HG02870 (cell line): ENCODE data around the gene SH3RF3.
A peak's percentile ranks its signal among the peaks of the same experiment; 100 is the strongest.

Experiments
- ATAC-seq: cut with Tn5 transposase; IDR thresholded peaks from one replicate; pipeline ENCODE4 v1.9.1; 2021; ENCODE audit warnings: mild to moderate bottlenecking, moderate library complexity; ENCODE audit not compliant: unreplicated experiment

The SH3RF3 gene

GRCh38 chr2:109383505-109384307, 254.7 kb downstream of the SH3RF3 start:
- no peak for ATAC-seq

DNA sequence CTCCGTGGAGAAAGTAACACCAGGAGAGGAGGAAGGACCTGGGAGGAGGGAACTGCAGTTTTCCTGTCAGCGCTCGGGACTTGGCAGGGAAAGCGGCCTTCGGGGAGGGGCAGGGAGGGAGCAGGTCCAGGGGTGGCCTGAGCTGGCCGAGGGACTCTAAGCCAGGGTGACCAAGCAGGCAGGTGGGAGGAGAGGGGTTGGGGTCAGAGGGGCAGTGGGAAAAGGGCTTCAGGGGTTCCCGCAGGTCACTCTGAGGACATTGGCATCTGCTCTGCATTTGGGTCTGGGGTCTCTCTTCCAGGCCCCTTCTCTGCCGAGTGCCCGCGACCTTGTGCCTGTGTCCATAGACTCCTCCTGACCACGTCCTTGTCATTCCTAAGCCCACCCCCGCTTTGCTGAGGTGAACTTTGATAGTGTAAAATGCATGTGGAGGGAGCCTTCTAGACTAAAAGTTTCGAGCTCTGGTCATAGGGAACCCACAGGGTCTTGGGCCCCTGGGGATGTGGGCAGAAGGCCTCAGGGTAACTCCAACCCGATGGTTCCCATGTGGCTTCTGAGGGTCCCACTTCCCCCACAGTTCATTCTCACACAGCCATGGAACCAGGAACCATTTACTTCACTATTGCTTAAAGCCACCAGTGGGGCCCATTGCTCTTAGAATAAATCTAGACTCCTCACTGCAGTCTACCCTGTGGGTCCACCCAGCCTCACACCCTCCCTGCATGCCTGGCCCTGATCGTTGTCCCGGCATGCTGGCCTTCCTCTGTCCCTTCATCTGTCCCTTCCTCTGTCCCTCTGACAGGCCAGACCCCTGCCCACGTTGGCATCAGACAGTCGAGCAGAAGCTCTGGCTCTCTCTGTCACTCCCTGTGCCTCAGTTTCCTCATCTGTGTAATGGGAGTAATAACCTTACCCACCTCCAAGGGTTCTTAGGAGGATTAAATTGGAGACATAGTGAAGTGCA, 255.6 kb downstream of the SH3RF3 start:
- no peak for ATAC-seq

- ATAC-seq = no peak
Measured at GRCh38 chr2:109385506-109385905, 256.5 kb downstream of the SH3RF3 start.

DNA sequence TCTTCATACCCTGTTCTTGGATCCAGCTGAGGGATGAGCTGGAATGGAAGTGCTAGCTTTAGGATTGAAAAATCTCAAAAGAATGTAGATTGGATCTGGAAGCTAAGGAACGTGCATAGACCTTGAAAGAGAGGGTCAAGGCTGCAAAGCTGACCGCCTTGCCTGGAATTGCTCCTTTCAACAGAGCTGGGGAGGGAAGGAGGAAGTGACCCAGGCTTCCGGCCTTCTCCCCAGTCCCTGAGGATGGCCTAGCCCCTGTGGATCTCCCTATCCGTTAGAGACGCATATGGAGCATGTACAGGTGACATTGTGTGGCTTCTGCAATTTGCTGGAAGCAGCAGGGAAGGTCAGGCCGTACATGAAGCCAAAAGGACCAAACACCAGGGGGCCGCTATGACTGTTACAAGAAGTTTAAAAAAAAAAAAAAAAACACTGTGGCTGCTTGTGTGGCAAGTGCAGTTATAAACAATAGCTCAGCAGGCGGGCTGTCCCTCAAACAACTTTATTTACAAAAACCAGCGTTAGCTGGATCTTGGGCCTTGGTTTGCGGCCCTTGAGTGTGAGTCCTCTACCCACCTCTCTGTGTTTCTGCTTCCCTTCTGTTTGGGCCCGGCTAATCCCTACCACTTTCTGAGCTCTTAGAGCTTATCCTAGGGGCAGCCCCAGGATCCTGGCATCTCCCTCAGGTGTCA, 257.1 kb downstream of the SH3RF3 start:
- no peak for ATAC-seq

- no peak for ATAC-seq
Measured at GRCh38 chr2:109387221-109387735, 258.3 kb downstream of the SH3RF3 start.

DNA sequence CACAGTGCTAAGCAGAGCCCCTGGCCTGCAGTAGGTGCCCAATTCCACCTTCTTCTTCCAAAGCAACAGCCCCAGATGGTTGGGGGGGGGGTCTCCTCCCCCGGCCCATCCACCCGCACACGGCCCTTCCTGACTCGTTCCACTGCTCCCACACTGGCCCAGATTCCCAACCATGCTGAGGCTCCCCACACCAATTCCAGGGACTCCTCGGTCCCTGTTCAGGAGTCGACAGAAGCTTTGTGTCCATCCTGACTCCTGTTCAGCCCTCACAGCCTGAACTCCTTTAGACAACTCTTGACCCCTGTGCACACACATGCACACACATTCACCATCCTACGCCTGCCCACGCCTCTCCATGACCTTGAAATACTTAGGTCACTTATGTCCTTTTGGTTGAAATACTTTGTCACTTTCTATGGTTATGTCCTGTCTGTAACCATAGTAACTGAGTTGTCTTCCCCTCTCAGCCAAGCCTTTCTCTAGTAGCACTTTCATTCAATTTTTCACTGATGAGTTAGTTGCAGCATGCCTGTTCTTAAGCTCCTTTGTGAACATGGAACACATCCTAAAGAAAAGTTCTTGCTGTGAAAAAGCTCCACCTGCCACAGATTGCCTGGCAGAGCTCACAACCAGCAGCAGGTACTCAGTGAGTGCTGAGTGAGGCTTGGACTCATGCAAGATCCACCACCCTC, 258.9 kb downstream of the SH3RF3 start:
- no peak for ATAC-seq

DNA sequence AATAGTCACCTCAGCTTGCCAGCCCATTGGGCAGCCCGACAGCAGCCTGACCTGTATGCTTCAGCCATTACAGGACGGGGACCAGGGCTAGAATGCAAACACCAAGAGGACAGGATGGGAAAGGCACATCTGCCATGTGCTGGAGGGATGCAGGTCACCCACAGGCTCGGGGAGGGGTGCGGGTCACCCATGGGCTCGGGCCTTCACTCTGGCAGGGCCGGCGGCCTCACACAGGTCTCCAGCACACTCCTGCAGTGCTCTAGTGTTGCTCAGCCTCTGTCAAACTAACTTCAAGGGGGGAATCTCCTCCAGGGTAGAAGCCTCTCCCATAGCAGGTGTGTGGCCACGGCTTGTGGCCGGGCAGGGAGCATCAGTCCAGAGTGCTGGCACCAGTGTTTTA, 262.2 kb downstream of the SH3RF3 start:
- ATAC-seq = no peak

DNA sequence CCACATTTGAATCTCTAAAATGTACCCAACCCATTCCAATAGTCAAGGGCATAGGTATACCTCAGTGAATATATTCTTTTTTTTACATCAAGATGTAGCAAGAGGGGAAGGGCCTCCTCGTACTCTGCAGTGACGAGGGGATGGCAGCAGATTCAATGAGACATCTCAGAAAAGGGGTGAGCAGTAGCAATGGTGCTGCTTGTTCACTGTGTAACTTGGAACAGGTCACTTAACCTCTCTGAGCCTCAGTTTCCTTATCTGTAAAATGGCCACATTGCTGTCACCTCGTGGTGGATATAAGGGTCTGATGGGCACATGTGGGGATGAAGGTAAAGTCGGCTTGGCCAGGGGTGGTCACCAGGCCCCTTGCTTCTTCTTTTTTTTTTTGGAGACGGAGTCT, 263.1 kb downstream of the SH3RF3 start:
- ATAC-seq = no peak

DNA sequence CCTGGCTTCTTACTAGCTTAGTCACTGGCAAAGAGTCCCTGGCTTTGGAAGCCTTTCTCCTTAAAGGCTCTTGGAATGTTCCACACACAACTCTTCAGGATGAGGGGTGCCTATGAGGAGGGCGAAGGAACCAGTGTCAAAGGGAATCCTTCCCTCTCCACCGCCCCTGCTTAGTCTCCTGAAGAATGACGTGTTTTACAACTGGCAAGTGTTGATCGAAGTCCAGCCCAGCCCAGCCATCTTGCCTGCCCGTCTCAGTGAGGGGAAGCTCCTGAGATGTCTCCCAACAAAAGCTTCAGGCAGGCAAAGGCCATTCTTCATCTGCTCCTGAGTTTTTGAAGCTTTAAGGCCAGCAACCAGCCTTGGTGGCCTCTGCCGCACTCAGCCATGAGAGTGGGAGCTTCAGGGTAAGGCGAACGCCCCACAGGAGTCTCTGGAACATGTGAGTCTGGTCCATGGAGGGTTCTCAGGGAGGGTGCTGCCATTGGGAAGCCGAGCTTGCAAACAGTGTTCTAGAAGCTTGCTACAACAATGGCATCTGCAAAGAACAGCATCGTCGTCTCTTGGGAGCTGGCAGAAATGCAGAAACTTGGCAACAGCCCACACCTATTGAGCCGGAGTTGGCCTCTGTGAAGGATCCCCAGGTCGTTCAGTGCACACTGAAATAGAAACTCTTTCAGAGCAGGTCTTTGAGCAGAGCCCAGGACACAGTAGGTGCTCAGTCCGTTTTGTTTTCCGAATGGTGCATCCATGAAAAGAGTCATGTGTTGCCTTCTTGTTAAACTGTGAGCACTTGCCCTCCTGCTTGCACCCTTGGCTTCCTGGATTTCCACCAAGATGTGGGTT, 264.0 kb downstream of the SH3RF3 start:
- no peak for ATAC-seq

- no peak for ATAC-seq
Measured at GRCh38 chr2:109393662-109393972, 264.6 kb downstream of the SH3RF3 start.

DNA sequence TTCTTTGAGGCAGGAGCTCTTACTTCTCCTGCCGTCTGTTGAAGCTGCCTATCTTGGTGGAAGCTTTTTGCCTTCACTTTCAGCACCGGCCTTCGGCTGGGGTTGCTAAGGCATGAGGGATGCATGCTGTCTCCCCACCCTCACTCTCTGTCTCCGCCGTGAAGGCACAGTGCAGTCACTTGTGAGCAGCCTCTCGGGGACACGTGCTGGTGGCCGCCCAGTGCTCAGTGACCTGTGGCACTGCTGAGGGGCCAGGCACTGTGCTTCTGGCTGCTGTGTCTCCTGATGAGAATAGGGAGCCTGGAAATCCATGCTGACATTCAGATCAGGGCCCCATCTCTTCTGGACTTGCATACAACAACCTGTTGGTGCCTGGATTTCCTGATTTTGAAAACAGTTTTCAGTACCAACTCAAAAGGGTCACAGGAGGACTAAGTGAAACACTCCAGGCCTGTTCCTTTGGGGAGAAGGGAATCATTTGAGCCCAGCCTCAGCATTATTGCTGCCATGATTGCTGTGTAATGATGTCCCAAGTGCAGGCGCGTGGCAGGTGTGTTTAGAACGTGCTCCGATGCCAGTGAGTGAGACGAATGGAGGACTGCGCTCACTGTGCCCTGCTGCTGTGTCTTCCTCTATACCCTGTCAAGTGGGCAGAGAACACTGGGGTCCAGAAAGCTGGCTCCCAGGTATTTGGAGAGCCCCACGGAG, 266.6 kb downstream of the SH3RF3 start:
- ATAC-seq = no peak

GRCh38 chr2:109396202-109397180, 267.5 kb downstream of the SH3RF3 start:
- ATAC-seq = peak; percentile 61

- ATAC-seq = no peak
Measured at GRCh38 chr2:109397893-109398292, 268.9 kb downstream of the SH3RF3 start.

GRCh38 chr2:109398366-109399015, 269.5 kb downstream of the SH3RF3 start:
- no peak for ATAC-seq

- no peak for ATAC-seq
Measured at GRCh38 chr2:109399066-109399465, 270.1 kb downstream of the SH3RF3 start.

GRCh38 chr2:109400102-109400501, 271.1 kb downstream of the SH3RF3 start:
- no peak for ATAC-seq

GRCh38 chr2:109401370-109401769, 272.4 kb downstream of the SH3RF3 start:
- no peak for ATAC-seq
